ENCODE measurements around the gene POP4. TPM values are rescaled to one million over a fixed set of nuclear protein-coding genes. Genes with fewer than 3 reads are reported as not detected.

POP4 gene
- total RNA-seq, 4 donors from 2014 or later, result 10.3 to 54.0 (median 36.4) TPM

DNA sequence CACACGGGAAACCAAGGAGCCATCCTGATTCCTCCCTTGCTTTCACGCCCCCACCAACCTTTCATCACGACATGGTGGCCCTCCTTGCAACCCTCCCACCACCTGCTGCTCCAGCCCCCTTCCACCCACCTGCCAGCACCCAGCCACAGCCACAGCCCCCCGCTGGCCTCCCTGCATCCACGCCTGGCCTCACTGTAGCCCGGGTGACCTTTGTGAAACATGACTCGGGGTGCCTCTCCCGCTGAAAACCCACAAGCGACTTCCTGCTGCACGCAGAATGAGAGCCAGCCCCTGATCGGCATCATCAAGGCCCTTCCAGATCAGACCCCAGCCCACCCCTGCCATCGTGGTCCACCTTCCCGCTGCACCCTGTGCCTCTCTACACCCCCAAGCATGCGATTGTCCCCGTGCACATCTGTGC, 14.9 kb downstream of the POP4 start:
- Histone ChIP-seq H3K4me3 (no peak overlapping the region), H3K9me3 (no peaks in the 10 kb centered on the region), H3K4me1 (no peaks in the 10 kb centered on the region), H3K36me3 (no peaks in the 10 kb centered on the region), H3K27me3 (no peaks in the 10 kb centered on the region), H3K27ac (no peak overlapping the region)
- DNase-seq, result no peak
- TF ChIP-seq POLR2A (IDR thresholded peaks at IDR 0.05), result no peak
- no peak for TF ChIP-seq CTCF (IDR thresholded peaks at IDR 0.05)
- intact Hi-C loops (cut with DNase I; ENCODE audit: low total_unique reads), result no loop called here

GRCh38 chr19:29622166-29623070, 16.3 kb downstream of the POP4 start:
- DNase-seq, result no peak
- Histone ChIP-seq H3K27ac (no peak overlapping the region), H3K27me3 (no peaks in the 10 kb centered on the region), H3K4me1 (no peaks in the 10 kb centered on the region), H3K4me3 (no peak overlapping the region), H3K9me3 (no peaks in the 10 kb centered on the region), H3K36me3 (no peaks in the 10 kb centered on the region)
- TF ChIP-seq POLR2A (IDR thresholded peaks at IDR 0.05) (no peak), CTCF (IDR thresholded peaks at IDR 0.05) (no peak)
- intact Hi-C loops (cut with DNase I; ENCODE audit: low total_unique reads), result no loop called here

DNA sequence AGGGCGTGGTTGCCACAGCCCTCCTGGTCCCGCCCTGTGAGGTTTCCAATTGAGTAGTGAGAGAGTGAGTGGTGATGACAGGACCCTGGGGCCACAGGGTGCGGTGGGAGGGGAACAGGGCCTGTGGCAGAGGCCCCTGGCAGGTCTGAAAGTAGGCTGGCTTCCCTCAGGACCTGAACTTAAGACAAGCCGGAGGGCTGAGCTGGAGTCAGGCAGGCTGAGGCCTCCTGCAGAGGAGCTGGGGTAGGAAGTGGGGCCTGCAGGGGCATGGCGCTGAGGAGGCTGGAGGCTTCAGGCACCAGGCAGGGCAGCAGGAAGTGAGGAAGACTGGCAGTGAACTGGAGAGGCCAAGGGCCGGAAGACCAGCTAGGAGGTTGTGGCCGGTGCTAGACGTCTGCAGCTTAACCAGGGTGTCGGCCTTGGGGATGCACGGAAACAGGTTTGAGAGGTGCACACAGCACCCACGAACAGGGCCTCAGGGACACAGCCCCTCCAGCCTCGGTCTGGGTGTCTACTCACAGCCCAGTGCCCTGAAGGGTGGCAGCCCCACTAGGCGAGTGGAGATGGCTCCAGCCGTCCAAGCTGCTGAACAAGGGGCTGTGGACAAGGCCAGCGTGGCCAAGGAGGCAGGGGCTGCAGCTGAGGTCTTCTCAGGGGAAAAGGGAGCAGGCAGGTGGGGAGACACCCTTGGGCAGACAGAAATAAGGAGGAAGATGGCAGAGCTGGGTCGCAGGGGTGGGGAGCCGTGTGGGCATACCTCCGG, 17.8 kb downstream of the POP4 start:
- intact Hi-C loops (cut with DNase I; ENCODE audit: low total_unique reads), result no loop called here
- H3K27me3 ChIP-seq, result no peaks in the 10 kb centered on the region
- no peaks in the 10 kb centered on the region for H3K9me3 ChIP-seq
- TF ChIP-seq POLR2A (IDR thresholded peaks at IDR 0.05), result no peak
- TF ChIP-seq CTCF (IDR thresholded peaks at IDR 0.05), result no peak
- H3K27ac ChIP-seq, result no peak overlapping the region
- H3K36me3 ChIP-seq, result no peaks in the 10 kb centered on the region
- H3K4me3 ChIP-seq, result no peak overlapping the region
- DNase-seq, result no peak
- no peaks in the 10 kb centered on the region for H3K4me1 ChIP-seq

GRCh38 chr19:29624489-29625185, 18.6 kb downstream of the POP4 start:
- Histone ChIP-seq H3K27ac (no peak overlapping the region), H3K4me1 (no peaks in the 10 kb centered on the region), H3K4me3 (no peak overlapping the region), H3K9me3 (no peaks in the 10 kb centered on the region), H3K36me3 (no peaks in the 10 kb centered on the region), H3K27me3 (no peaks in the 10 kb centered on the region)
- intact Hi-C loops (cut with DNase I; ENCODE audit: low total_unique reads), result no loop called here
- no peak for TF ChIP-seq POLR2A (IDR thresholded peaks at IDR 0.05)
- TF ChIP-seq CTCF (IDR thresholded peaks at IDR 0.05), result no peak
- no peak for DNase-seq

Data from uterus (tissue), 4 donors.